Mesothelial cell of epicardium (in vitro differentiated cells): Measurements from ENCODE around the gene PLCB1. TPM values are rescaled to one million over a fixed set of nuclear protein-coding genes. Genes with fewer than 3 reads are reported as not detected.

Experiments used
- DNase-seq, 2 experiments: peaks; one replicate each; pipeline ENCODE4 v3.0.0; 2021; ENCODE audit warnings: low spot score in 2 of 2; ENCODE audit not compliant: unreplicated experiment in 2 of 2
- H3K27ac Mint-ChIP-seq: 2 replicates; pipeline ENCODE4 v1.8.0; 2021; ENCODE audit warnings: mixed read lengths
- H3K27me3 Mint-ChIP-seq: 2 replicates; pipeline ENCODE4 v1.8.0; 2021; ENCODE audit warnings: low read depth, mixed read lengths
- H3K36me3 Mint-ChIP-seq: 2 replicates; pipeline ENCODE4 v1.8.0; 2021; ENCODE audit warnings: mixed read lengths
- H3K4me1 Mint-ChIP-seq: 2 replicates; pipeline ENCODE4 v1.8.0; 2021; ENCODE audit warnings: mixed read lengths
- H3K4me3 Mint-ChIP-seq: 2 replicates; pipeline ENCODE4 v1.8.0; 2021; ENCODE audit warnings: mild to moderate bottlenecking, moderate library complexity, mixed read lengths
- H3K9me3 Mint-ChIP-seq: 2 replicates; pipeline ENCODE4 v1.8.0; 2021; ENCODE audit warnings: mixed read lengths
- total RNA-seq: library from RNA; stranded (reverse); gene quantifications from 3 replicates; pipeline ENCODE4 v1.2.1, GENCODE V29; 2021
- TF ChIP-seq, protein P1 (sequence below): fragments of 200-600 bp; sonication (generic); IDR thresholded peaks from one replicate; pipeline ENCODE4 v1.5.0; 2021; ENCODE audit warnings: antibody characterized with exemption; ENCODE audit not compliant: unreplicated experiment

The PLCB1 gene
- total RNA-seq, 1 donor from 2014 or later, result 41.5 TPM

- Mint-ChIP-seq H3K4me1 (no peaks in the 10 kb centered on the region), H3K9me3 (peaks cover 6% of the 10 kb centered on the region), H3K27me3 (no peaks in the 10 kb centered on the region), H3K36me3 (peaks cover 18% of the 10 kb centered on the region), H3K27ac (no peak overlapping the region), H3K4me3 (no peak overlapping the region)
- no peak for DNase-seq
- TF ChIP-seq, protein P1, sequence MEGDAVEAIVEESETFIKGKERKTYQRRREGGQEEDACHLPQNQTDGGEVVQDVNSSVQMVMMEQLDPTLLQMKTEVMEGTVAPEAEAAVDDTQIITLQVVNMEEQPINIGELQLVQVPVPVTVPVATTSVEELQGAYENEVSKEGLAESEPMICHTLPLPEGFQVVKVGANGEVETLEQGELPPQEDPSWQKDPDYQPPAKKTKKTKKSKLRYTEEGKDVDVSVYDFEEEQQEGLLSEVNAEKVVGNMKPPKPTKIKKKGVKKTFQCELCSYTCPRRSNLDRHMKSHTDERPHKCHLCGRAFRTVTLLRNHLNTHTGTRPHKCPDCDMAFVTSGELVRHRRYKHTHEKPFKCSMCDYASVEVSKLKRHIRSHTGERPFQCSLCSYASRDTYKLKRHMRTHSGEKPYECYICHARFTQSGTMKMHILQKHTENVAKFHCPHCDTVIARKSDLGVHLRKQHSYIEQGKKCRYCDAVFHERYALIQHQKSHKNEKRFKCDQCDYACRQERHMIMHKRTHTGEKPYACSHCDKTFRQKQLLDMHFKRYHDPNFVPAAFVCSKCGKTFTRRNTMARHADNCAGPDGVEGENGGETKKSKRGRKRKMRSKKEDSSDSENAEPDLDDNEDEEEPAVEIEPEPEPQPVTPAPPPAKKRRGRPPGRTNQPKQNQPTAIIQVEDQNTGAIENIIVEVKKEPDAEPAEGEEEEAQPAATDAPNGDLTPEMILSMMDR, result no peak
Observed at GRCh38 chr20:8671370-8671961, 539.4 kb downstream of the PLCB1 start.

DNA sequence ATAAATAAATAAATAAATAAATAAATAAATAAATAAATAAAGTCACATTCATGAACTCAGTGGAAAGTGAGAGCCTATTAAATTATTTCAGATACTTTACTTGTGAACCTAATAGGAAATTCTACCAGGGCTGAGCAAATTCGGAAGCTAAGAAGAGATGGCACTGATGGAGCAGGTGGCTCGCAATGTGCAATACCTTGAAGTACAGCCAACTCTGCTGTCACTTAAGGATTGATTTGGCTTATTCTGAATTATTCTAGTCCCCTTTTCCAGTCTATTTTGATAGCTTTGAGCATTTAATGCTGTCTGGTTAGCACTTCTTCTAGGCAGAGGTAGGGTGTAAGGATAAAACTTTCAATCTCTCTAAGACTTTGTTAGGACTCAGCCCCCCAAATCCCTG is 541.0 kb downstream of the PLCB1 start:
- TF ChIP-seq, protein P1, result no peak
- DNase-seq, result no peak
- peaks cover 11% of the 10 kb centered on the region for H3K9me3 Mint-ChIP-seq
- no peak overlapping the region for H3K4me3 Mint-ChIP-seq
- H3K36me3 Mint-ChIP-seq, result peaks cover 22% of the 10 kb centered on the region
- no peak overlapping the region for H3K27ac Mint-ChIP-seq
- no peaks in the 10 kb centered on the region for H3K27me3 Mint-ChIP-seq
- H3K4me1 Mint-ChIP-seq, result no peaks in the 10 kb centered on the region

DNA sequence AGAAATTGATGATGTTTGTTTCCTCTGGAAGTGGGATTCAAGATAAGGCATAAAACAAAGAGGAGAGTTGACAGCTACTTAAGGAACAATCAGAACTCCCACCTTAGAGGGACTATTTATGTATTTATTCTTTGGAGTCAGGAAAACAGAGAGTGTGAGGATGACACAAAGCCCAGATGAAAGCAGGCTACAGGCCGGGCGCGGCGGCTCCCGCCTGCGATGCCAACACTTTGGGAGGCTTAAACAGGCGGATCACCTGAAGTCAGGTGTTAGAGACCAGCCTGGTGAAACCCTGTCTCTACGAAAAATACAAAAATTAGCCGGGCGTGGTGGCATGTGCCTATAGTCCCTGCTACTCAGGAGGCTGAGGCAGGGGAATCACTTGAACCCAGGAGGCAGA is 543.8 kb downstream of the PLCB1 start:
- Mint-ChIP-seq H3K4me1 (no peaks in the 10 kb centered on the region), H3K27me3 (no peaks in the 10 kb centered on the region), H3K27ac (no peak overlapping the region), H3K4me3 (no peak overlapping the region), H3K9me3 (peaks cover 11% of the 10 kb centered on the region), H3K36me3 (peaks cover 28% of the 10 kb centered on the region)
- no peak for DNase-seq
- TF ChIP-seq, protein P1, result no peak

GRCh38 chr20:8678098-8678776 is 546.2 kb downstream of the PLCB1 start:
- DNase-seq, result no peak
- Mint-ChIP-seq H3K36me3 (peaks cover 28% of the 10 kb centered on the region), H3K4me1 (no peaks in the 10 kb centered on the region), H3K27ac (no peak overlapping the region), H3K4me3 (no peak overlapping the region), H3K9me3 (peaks cover 11% of the 10 kb centered on the region), H3K27me3 (no peaks in the 10 kb centered on the region)
- TF ChIP-seq, protein P1, result no peak

GRCh38 chr20:8689337-8689736 is 557.3 kb downstream of the PLCB1 start:
- TF ChIP-seq, protein P1, result no peak
- Mint-ChIP-seq H3K36me3 (peaks cover 36% of the 10 kb centered on the region), H3K27ac (no peak overlapping the region), H3K4me1 (no peaks in the 10 kb centered on the region), H3K27me3 (no peaks in the 10 kb centered on the region), H3K9me3 (peaks cover 29% of the 10 kb centered on the region), H3K4me3 (no peak overlapping the region)
- DNase-seq, result no peak
